ENCODE results near the gene VAMP1. TPM values are rescaled to one million over a fixed set of nuclear protein-coding genes. Genes with fewer than 3 reads are reported as not detected.
A peak's percentile ranks its signal among the peaks of the same experiment; 100 is the strongest.

Gene VAMP1
- total and polyA plus RNA-seq, 2 of the 13 experiments (the other 11 are each of a cell fraction or from before 2014, with no cell fraction given) = 2.5 to 7.4 TPM

- TF ChIP-seq ZNF333 (CRISPR knock-in tag; IDR thresholded peaks at IDR 0.05; ENCODE audit: borderline replicate concordance) (no peak), ZNF556 (CRISPR knock-in tag; IDR thresholded peaks at IDR 0.05; ENCODE audit: borderline replicate concordance) (no peak; the same call in 1 of the 2 replicates), YEATS2 (CRISPR knock-in tag; IDR thresholded peaks at IDR 0.05; ENCODE audit: borderline replicate concordance) (peak; percentile 78; the same call in 1 of the 2 replicates), POLR2AphosphoS2 (IDR thresholded peaks at IDR 0.05; ENCODE audit: low read depth, low read length) (peak; percentile 44; the same call in 1 of the 2 replicates), GABPA (IDR thresholded peaks at IDR 0.05; ENCODE audit: low read depth, low read length) (no peak), GABPA (CRISPR knock-in tag; IDR thresholded peaks at IDR 0.05; ENCODE audit: low read depth) (peak; percentile 72), FOXO1 (CRISPR knock-in tag; IDR thresholded peaks at IDR 0.05) (peak; percentile 7; the same call in 1 of the 2 replicates), ATF1 (CRISPR knock-in tag; IDR thresholded peaks at IDR 0.05) (no peak; the same call in 1 of the 2 replicates), HES4 (CRISPR knock-in tag; IDR thresholded peaks at IDR 0.05; ENCODE audit: borderline replicate concordance) (peak; percentile 77; the same call in 1 of the 2 replicates), TARDBP (CRISPR knock-in tag; IDR thresholded peaks at IDR 0.05) (peak; percentile 76; the same call in 1 of the 2 replicates), CHCHD3 (CRISPR knock-in tag; IDR thresholded peaks at IDR 0.05) (no peak), FOXK1 (CRISPR knock-in tag; IDR thresholded peaks at IDR 0.05; ENCODE audit: borderline replicate concordance, low read depth) (no peak; the same call in 1 of the 2 replicates), ZNF512B (CRISPR knock-in tag; IDR thresholded peaks at IDR 0.05; ENCODE audit: borderline replicate concordance) (no peak), KDM6A (CRISPR knock-in tag; IDR thresholded peaks at IDR 0.05; ENCODE audit: low read depth) (no peak), ZNF235 (CRISPR knock-in tag; IDR thresholded peaks at IDR 0.05; ENCODE audit: borderline replicate concordance) (peak; percentile 71; the same call in 1 of the 2 replicates), ASH2L (IDR thresholded peaks at IDR 0.05; ENCODE audit: insufficient read length, low read depth, low read length) (peak; percentile 53), YEATS4 (CRISPR knock-in tag; IDR thresholded peaks at IDR 0.05; ENCODE audit: borderline replicate concordance) (no peak; the same call in none of the 2 replicates), HNF4G (IDR thresholded peaks at IDR 0.05; ENCODE audit: borderline replicate concordance, low read depth, low read length) (0 out of 2 replicates have a peak, but pooled peaks have one; percentile 6), HNF4G (CRISPR knock-in tag; IDR thresholded peaks at IDR 0.05; ENCODE audit: borderline replicate concordance, low read depth) (no peak), ZNF839 (CRISPR knock-in tag; IDR thresholded peaks at IDR 0.05; ENCODE audit: borderline replicate concordance) (peak; percentile 49; the same call in 1 of the 2 replicates), SALL1 (CRISPR knock-in tag; IDR thresholded peaks at IDR 0.05) (peak; percentile 80), TAF15 (IDR thresholded peaks at IDR 0.05; ENCODE audit: low read depth, low read length, poor library complexity, severe bottlenecking) (peak; percentile 22), ZNF564 (CRISPR knock-in tag; IDR thresholded peaks at IDR 0.05) (0 out of 2 replicates have a peak, but pooled peaks have one; percentile 53), NFATC3 (CRISPR knock-in tag; IDR thresholded peaks at IDR 0.05) (no peak)
- TF ChIP-seq, protein P1, sequence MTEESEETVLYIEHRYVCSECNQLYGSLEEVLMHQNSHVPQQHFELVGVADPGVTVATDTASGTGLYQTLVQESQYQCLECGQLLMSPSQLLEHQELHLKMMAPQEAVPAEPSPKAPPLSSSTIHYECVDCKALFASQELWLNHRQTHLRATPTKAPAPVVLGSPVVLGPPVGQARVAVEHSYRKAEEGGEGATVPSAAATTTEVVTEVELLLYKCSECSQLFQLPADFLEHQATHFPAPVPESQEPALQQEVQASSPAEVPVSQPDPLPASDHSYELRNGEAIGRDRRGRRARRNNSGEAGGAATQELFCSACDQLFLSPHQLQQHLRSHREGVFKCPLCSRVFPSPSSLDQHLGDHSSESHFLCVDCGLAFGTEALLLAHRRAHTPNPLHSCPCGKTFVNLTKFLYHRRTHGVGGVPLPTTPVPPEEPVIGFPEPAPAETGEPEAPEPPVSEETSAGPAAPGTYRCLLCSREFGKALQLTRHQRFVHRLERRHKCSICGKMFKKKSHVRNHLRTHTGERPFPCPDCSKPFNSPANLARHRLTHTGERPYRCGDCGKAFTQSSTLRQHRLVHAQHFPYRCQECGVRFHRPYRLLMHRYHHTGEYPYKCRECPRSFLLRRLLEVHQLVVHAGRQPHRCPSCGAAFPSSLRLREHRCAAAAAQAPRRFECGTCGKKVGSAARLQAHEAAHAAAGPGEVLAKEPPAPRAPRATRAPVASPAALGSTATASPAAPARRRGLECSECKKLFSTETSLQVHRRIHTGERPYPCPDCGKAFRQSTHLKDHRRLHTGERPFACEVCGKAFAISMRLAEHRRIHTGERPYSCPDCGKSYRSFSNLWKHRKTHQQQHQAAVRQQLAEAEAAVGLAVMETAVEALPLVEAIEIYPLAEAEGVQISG (CRISPR knock-in tag; IDR thresholded peaks at IDR 0.05) = peak; percentile 65
Measured at GRCh38 chr12:6470375-6471163, at the start of gene VAMP1 (continued).
